PC-3 (cell line): ENCODE results near the gene RAB17. TPM values are rescaled to one million over a fixed set of nuclear protein-coding genes. Genes with fewer than 3 reads are reported as not detected.

Experiments used
- ATAC-seq: fragments of 200-7000 bp; cut with Tn5 transposase; 2 replicates; pipeline ENCODE4 v1.9.1; 2020; ENCODE audit warnings: mild to moderate bottlenecking, moderate library complexity
- BruUV-seq: library from RNA; stranded (reverse); fragments of 400-500 nt; replicated peaks from 2 replicates; lab custom pipeline; 2021; lab: Mats Ljungman, UMichigan
- CTCF ChIA-PET: fragments of 300-600 bp; sonication (Branson Sonifier 250); formaldehyde crosslinking; loops from one replicate; lab custom pipeline; 2022; ENCODE audit warnings: antibody characterized with exemption; lab: Charles Lee
- POLR2A ChIA-PET: fragments of 300-600 bp; sonication (Branson Sonifier 250); formaldehyde crosslinking; loops from one replicate; lab custom pipeline; 2022; ENCODE audit warnings: antibody characterized with exemption; ENCODE audit not compliant: unreplicated experiment; lab: Charles Lee
- DNase-seq: peaks from one replicate; pipeline ENCODE4 v3.0.0-alpha.2; 2015
- H2AFZ ChIP-seq: fragments of 300-600 bp; sonication (generic); 2 replicates; pipeline ENCODE4 v1.6.0; 2016; ENCODE audit warnings: antibody characterized with exemption, low read length
- H3F3A ChIP-seq: fragments of 300-600 bp; sonication (generic); one replicate; pipeline ENCODE4 v1.6.0; 2017; ENCODE audit warnings: antibody characterized with exemption, low read length, control low read depth, mild to moderate bottlenecking; ENCODE audit not compliant: unreplicated experiment
- H3K27ac ChIP-seq: fragments of 300-600 bp; sonication (generic); 2 replicates; pipeline ENCODE4 v1.5.1; 2016; ENCODE audit warnings: mild to moderate bottlenecking, low read length
- H3K27me3 ChIP-seq: fragments of 300-600 bp; sonication (generic); 2 replicates; pipeline ENCODE4 v1.6.1; 2016; ENCODE audit warnings: low read length, mixed read lengths
- H3K36me3 ChIP-seq: fragments of 300-600 bp; sonication (generic); 2 replicates; pipeline ENCODE4 v1.6.1; 2016; ENCODE audit warnings: low read depth, mixed run types, low read length, mixed read lengths
- H3K4me1 ChIP-seq: fragments of 300-600 bp; sonication (generic); 2 replicates; pipeline ENCODE4 v1.5.1; 2016; ENCODE audit warnings: low read length; ENCODE audit not compliant: insufficient read depth
- H3K4me2 ChIP-seq: fragments of 300-600 bp; sonication (generic); 2 replicates; pipeline ENCODE4 v1.6.0; 2016; ENCODE audit warnings: low read length
- H3K4me3 ChIP-seq: fragments of 300-600 bp; sonication (generic); 2 replicates; pipeline ENCODE4 v1.5.1; 2016; ENCODE audit warnings: mild to moderate bottlenecking, low read length, mixed read lengths
- H3K79me2 ChIP-seq: fragments of 300-600 bp; sonication (generic); 2 replicates; pipeline ENCODE4 v1.6.1; 2017; ENCODE audit warnings: low read length, mixed read lengths
- H3K9ac ChIP-seq: fragments of 300-600 bp; sonication (generic); 2 replicates; pipeline ENCODE4 v1.6.0; 2016; ENCODE audit warnings: mild to moderate bottlenecking, low read length
- H3K9me2 ChIP-seq: fragments of 300-600 bp; sonication (generic); replicated peaks from 2 replicates; pipeline ENCODE4 v1.6.1; 2016; ENCODE audit warnings: mixed run types, low read length, mixed read lengths
- H3K9me3 ChIP-seq: fragments of 300-600 bp; sonication (generic); 2 replicates; pipeline ENCODE4 v1.6.1; 2016; ENCODE audit warnings: low read length, mixed read lengths
- H4K20me1 ChIP-seq: fragments of 300-600 bp; sonication (generic); 2 replicates; pipeline ENCODE4 v1.6.1; 2016; ENCODE audit warnings: low read length, mixed read lengths
- CTCF ChIP-seq: fragments of 300-600 bp; sonication (generic); conservative IDR thresholded peaks from 2 replicates; pipeline ENCODE4 v1.5.1; 2017; ENCODE audit warnings: antibody characterized with exemption, low read depth, mild to moderate bottlenecking, low read length
- EZH2 ChIP-seq: fragments of 300-600 bp; sonication (generic); IDR thresholded peaks from one replicate; pipeline ENCODE4 v1.6.1; 2017; ENCODE audit warnings: antibody characterized with exemption, mild to moderate bottlenecking, low read length; ENCODE audit not compliant: unreplicated experiment
- EZH2phosphoT487 ChIP-seq: fragments of 300-600 bp; sonication (generic); IDR thresholded peaks from 2 replicates; pipeline ENCODE4 v1.6.1; 2018; ENCODE audit warnings: mild to moderate bottlenecking, antibody characterized with exemption, low read length, borderline replicate concordance
- intact Hi-C: fragments of 100-400 bp; cut with micrococcal nuclease; formaldehyde crosslinking; loops from 2 replicates; pipeline ENCODE4 v1.9.0; 2023
- total RNA-seq: library from RNA; depleted of rRNA; stranded (reverse); fragments of >200 nt; gene quantifications from 2 replicates; pipeline ENCODE4 v1.2.3, GENCODE V29; 2014

The RAB17 gene
- total RNA-seq, 1 experiment from 2014 or later: 28.9 TPM

- peak; percentile 3 for ATAC-seq
- H3K9me2 ChIP-seq: no peaks in the 10 kb centered on the region
- ChIA-PET POLR2A (no interaction called here), CTCF (interaction anchor here (0.6 to 0.7 kb wide), 2 partner anchors 28 to 30 kb away, joined by 3 to 4 read pairs; no protein-coding TSS in a partner anchor)
- TF ChIP-seq CTCF (no peak), EZH2phosphoT487 (no peak)
- no peaks in the 10 kb centered on the region for H3K27me3 ChIP-seq
- no peaks in the 10 kb centered on the region for H3K4me1 ChIP-seq
- no peak overlapping the region for H3K4me3 ChIP-seq
- no TSS peak for BruUV-seq
- H3K4me2 ChIP-seq: no peak overlapping the region
- no peaks in the 10 kb centered on the region for H3F3A ChIP-seq
- no peak overlapping the region for H2AFZ ChIP-seq
- no peaks in the 10 kb centered on the region for H3K79me2 ChIP-seq
- H3K36me3 ChIP-seq: peaks cover 32% of the 10 kb centered on the region
- no peak overlapping the region for H3K9ac ChIP-seq
- H3K9me3 ChIP-seq: no peaks in the 10 kb centered on the region
- no peaks in the 10 kb centered on the region for H4K20me1 ChIP-seq
- no peak for DNase-seq
- intact Hi-C loops: no loop called here
- H3K27ac ChIP-seq: no peak overlapping the region
These were observed 49.3 kb downstream of the RAB17 start for GRCh38 chr2:237541243-237541642.

GRCh38 chr2:237540823-237541222 is 49.7 kb downstream of the RAB17 start:
- H3K4me1 ChIP-seq: no peaks in the 10 kb centered on the region

More at GRCh38 chr2:237540823-237541222, 49.7 kb downstream of the RAB17 start:
- TF ChIP-seq EZH2 (no peak), EZH2phosphoT487 (no peak), CTCF (no peak)
- H4K20me1 ChIP-seq: no peaks in the 10 kb centered on the region
- H3K4me3 ChIP-seq: no peak overlapping the region
- POLR2A ChIA-PET: no interaction called here
- CTCF ChIA-PET: interaction anchor here (0.6 to 0.7 kb wide), 2 partner anchors 28 to 31 kb away, joined by 3 to 4 read pairs; no protein-coding TSS in a partner anchor
- peaks cover 32% of the 10 kb centered on the region for H3K36me3 ChIP-seq
- no peak overlapping the region for H3K9ac ChIP-seq
- DNase-seq: peak; percentile 48
- no peak overlapping the region for H3K27ac ChIP-seq
- H2AFZ ChIP-seq: no peak overlapping the region
- H3K27me3 ChIP-seq: no peaks in the 10 kb centered on the region
- no peaks in the 10 kb centered on the region for H3K79me2 ChIP-seq
- no peaks in the 10 kb centered on the region for H3K9me2 ChIP-seq
- no peaks in the 10 kb centered on the region for H3K9me3 ChIP-seq
- H3K4me2 ChIP-seq: no peak overlapping the region
- no TSS peak for BruUV-seq
- ATAC-seq: peak; percentile 66
- H3F3A ChIP-seq: no peaks in the 10 kb centered on the region
- intact Hi-C loops: no loop called here
